Fibroblast of lung (primary cell): Measurements from ENCODE around the gene NFYA.

ENCODE experiments used
- EZH2 ChIP-seq: IDR thresholded peaks from 2 replicates; pipeline ENCODE4 v1.5.1; 2012; ENCODE audit warnings: low read length, control low read depth, mild to moderate bottlenecking; ENCODE audit errors: missing control alignments
- TF ChIP-seq, protein P1 (sequence below), 2 donors: IDR thresholded peaks in 1 of 2; conservative IDR thresholded peaks in 1 of 2; 1 replicate in 1 of 2; 2 replicates in 1 of 2; pipeline ENCODE4 v1.5.1; 2011 to 2012; ENCODE audit warnings: low read length in 2 of 2, control low read depth in 1 of 2, inconsistent platforms in 1 of 2, low read depth in 1 of 2, mild to moderate bottlenecking in 1 of 2

DNA sequence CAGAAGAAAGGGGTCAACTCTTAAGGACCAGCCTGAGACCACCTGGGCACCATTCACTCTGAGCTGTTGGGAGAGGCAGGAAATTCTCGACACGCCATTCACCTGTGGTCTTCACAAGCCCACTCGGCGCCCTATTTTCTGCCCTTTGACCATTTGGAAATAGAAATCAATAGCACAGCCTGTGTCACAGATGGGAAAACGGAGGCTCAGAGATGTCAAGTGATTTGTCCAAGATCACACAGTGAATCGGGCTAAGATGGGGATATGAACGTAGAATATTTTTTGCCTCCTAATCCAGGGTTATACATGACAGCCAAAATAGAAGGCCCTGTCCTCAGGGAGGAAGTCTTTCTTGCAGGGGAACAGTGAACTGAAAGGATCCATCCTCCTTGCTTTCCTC, 22.8 kb upstream of the NFYA start:
- TF ChIP-seq, protein P1, sequence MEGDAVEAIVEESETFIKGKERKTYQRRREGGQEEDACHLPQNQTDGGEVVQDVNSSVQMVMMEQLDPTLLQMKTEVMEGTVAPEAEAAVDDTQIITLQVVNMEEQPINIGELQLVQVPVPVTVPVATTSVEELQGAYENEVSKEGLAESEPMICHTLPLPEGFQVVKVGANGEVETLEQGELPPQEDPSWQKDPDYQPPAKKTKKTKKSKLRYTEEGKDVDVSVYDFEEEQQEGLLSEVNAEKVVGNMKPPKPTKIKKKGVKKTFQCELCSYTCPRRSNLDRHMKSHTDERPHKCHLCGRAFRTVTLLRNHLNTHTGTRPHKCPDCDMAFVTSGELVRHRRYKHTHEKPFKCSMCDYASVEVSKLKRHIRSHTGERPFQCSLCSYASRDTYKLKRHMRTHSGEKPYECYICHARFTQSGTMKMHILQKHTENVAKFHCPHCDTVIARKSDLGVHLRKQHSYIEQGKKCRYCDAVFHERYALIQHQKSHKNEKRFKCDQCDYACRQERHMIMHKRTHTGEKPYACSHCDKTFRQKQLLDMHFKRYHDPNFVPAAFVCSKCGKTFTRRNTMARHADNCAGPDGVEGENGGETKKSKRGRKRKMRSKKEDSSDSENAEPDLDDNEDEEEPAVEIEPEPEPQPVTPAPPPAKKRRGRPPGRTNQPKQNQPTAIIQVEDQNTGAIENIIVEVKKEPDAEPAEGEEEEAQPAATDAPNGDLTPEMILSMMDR (conservative IDR thresholded peaks at IDR 0.05 in 1 of 2, IDR thresholded peaks at IDR 0.05 in 1 of 2; ENCODE audit: low read depth in 1 of 2, low read length in 2 of 2), result no peak
- TF ChIP-seq EZH2, result no peak
